Measurements from ENCODE around the gene STAC3. TPM values are rescaled to one million over a fixed set of nuclear protein-coding genes. Genes with fewer than 3 reads are reported as not detected.

Gene STAC3
- total and polyA plus RNA-seq, 2 experiments from 2014 or later = 0.48 to 3.0 TPM

GRCh38 chr12:57210461-57210860, 40.5 kb downstream of the STAC3 start (continued):
- TF ChIP-seq ZNF462 (CRISPR knock-in tag; IDR thresholded peaks at IDR 0.05) (no peak), ZNF331 (CRISPR knock-in tag; IDR thresholded peaks at IDR 0.05; ENCODE audit: low read depth) (no peak), EZH2 (IDR thresholded peaks at IDR 0.05; ENCODE audit: low read depth, unreplicated experiment) (no peak), ETS1 (IDR thresholded peaks at IDR 0.05) (no peak)

- Histone ChIP-seq H4K20me1 (replicated peaks; ENCODE audit: insufficient read depth) (0 out of 2 replicates have a peak, but pooled peaks cover 7% of the 10 kb centered on the region), H3K79me2 (replicated peaks; ENCODE audit: insufficient read depth) (no peaks in the 10 kb centered on the region), H3K4me1 (ENCODE audit: insufficient read depth) (peaks cover 17% of the 10 kb centered on the region), H3K9me2 (ENCODE audit: insufficient read depth) (no peaks in the 10 kb centered on the region), H3F3A (replicated peaks; ENCODE audit: low read depth) (0 out of 2 replicates have a peak, but pooled peaks cover 12% of the 10 kb centered on the region), H3K36me3 (ENCODE audit: insufficient read depth) (peaks cover 7% of the 10 kb centered on the region; the same call in 1 of the 2 replicates), H3K4me2 (no peak overlapping the region), H3K27ac (ENCODE audit: low read depth) (no peak overlapping the region), H3K27me3 (ENCODE audit: insufficient read depth) (peaks cover 15% of the 10 kb centered on the region), H3K4me3 (no peak overlapping the region), H2AFZ (no peak overlapping the region)
- no peaks in the 10 kb centered on the region; the same call in 2 of the 3 replicates for H3K9me3 Mint-ChIP-seq
- peaks cover 29% of the 10 kb centered on the region for H3K27me3 Mint-ChIP-seq (ENCODE audit: insufficient read depth, low read depth, poor library complexity)
- H3K4me3 Mint-ChIP-seq = no peak overlapping the region
- ATAC-seq (no peak), DNase-seq (ENCODE audit: low spot score) (no peak)
- no peak overlapping the region for H3K27ac Mint-ChIP-seq
- peaks cover 62% of the 10 kb centered on the region for H3K36me3 Mint-ChIP-seq (ENCODE audit: low read depth)
- peaks cover 19% of the 10 kb centered on the region for H3K4me1 Mint-ChIP-seq
- TF ChIP-seq CREB1 (CRISPR knock-in tag; IDR thresholded peaks at IDR 0.05; ENCODE audit: low read depth) (no peak), CTCF (conservative IDR thresholded peaks at IDR 0.05; ENCODE audit: low read depth in 2 of 2) (no peak), ETS1 (IDR thresholded peaks at IDR 0.05) (no peak)
Observed at GRCh38 chr12:57209916-57210315, 41.1 kb downstream of the STAC3 start.

All from GM23338 (cell line).